ENCODE data around the gene SPACA1.

Gene SPACA1

DNA sequence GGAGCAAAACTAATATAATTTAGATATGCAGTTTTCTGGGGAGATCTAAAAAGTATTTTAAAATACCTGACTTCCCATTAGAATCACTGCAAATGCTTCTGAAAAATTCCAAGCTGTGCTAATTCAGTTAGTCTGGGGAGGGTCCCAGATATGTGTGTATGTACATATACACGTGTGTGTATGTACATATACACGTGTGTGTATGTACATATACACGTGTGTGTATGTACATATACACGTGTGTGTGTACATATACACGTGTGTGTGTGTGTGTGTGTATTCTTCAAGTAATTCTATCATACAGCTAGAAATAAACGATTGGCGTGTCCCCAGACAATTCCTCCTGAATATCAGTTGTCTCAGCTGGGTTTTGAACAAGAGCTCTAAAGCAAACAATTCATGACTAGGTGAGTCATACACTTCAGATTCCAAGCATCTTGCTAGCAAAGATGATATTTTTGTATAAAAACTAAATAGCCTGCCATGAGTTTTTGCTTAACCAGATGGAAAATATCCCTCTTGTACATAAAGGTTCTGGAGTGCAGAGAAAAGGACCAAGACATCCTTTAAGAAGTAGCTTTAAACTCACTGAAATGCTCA lies 58.2 kb downstream of the SPACA1 start:
- DNase-seq (ENCODE audit: low read depth): no peak

DNA sequence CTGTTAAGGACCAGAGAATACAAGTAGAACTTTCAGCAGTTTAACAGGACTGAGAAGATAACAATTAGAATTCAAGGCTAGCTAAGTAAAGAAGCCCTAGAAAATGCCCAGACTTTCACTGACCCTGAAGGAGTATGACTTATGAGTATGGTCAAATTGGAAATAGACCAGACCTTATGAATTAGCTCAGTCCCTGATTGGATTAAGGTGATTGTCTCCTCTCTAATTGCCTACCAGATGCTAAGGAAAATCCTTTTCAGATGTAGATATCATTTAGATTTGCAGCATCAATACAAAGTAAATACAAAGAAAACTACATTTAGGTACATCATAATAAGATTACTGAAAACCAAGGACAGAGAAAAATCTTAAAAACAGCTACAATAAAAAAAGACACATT lies 59.6 kb downstream of the SPACA1 start:
- DNase-seq (ENCODE audit: low read depth): no peak

DNA sequence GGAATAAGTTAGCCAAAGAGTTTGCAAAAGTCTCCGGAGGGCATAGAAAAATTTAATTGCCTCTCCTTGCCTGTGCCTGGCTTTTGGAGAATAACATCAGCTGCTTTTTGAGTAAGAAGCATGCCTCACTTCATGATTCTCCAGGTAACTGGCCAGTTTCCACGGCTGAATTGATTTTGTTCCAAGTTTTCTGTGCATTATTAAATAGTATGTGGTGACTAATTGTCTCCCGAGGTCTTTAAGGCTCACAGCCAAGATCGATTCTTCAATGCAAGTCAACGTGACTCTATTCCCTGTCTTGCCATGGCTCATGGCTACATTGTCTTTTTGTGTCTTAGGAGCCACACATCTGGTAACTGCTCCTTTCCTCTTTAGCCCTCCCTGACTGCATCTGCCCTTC lies 64.3 kb downstream of the SPACA1 start:
- DNase-seq (ENCODE audit: low read depth): no peak

- DNase-seq (ENCODE audit: low read depth): no peak
Observed at GRCh38 chr6:88114838-88115237, 67.2 kb downstream of the SPACA1 start.

DNA sequence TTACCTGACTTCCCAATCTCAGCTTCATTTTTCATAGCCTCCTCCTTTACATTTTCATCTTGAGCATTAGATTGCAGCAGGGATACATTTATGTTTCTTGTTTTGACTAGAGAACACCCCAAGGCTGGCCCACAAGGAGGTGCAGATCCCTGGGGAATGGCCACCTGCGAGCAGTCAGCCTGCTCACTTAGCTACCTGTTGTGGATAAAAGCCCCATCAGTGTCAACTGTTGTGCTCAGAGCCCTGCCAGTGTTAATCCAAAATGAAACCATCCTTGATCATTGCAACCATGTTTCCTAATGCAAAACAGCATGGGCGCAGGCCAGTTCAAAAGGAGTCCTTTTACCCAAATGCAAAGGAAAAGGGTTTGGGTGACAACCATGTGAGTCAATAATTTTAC lies 67.7 kb downstream of the SPACA1 start:
- DNase-seq (ENCODE audit: low read depth): no peak

GRCh38 chr6:88116276-88116675 lies 68.6 kb downstream of the SPACA1 start:
- no peak for DNase-seq (ENCODE audit: low read depth)

Measured in amniotic epithelial cell (primary cell).